IMR-90 (cell line): Measurements from ENCODE around the gene KRTAP9-6. TPM values are rescaled to one million over a fixed set of nuclear protein-coding genes. Genes with fewer than 3 reads are reported as not detected.

ENCODE experiments used
- ATAC-seq: fragments of 200-7000 bp; cut with Tn5 transposase; 2 replicates; pipeline ENCODE4 v1.9.1; 2020; ENCODE audit warnings: low read depth, mild to moderate bottlenecking, moderate library complexity
- BruUV-seq: library from RNA; stranded (reverse); fragments of 400-500 nt; replicated peaks from 2 replicates; lab custom pipeline; 2021; lab: Mats Ljungman, UMichigan
- CTCF ChIA-PET: fragments of 300-600 bp; formaldehyde crosslinking; extraction: SDS; loops from one replicate; lab custom pipeline; 2021; ENCODE audit warnings: antibody characterized with exemption; lab: Yijun Ruan, JAX
- POLR2A ChIA-PET: fragments of 300-600 bp; sonication (Branson Sonifier 250); formaldehyde crosslinking; loops from one replicate; lab custom pipeline; 2022; ENCODE audit warnings: antibody characterized with exemption; ENCODE audit not compliant: unreplicated experiment; lab: Charles Lee
- DNase-seq: peaks from one replicate; pipeline ENCODE4 v3.0.0; 2013
- H2AFZ ChIP-seq: replicated peaks from 2 replicates; pipeline ENCODE3; 2013; ENCODE audit warnings: low read length, mild to moderate bottlenecking; ENCODE audit not compliant: poor library complexity
- H2AK5ac ChIP-seq: 2 replicates; pipeline ENCODE4 v1.6.1; 2013; ENCODE audit warnings: low read depth, low read length, inconsistent platforms
- H2AK9ac ChIP-seq: replicated peaks from 2 replicates; pipeline ENCODE3; 2013; ENCODE audit warnings: mild to moderate bottlenecking, low read depth, low read length, moderate library complexity; ENCODE audit not compliant: poor library complexity
- H2BK120ac ChIP-seq: 2 replicates; pipeline ENCODE4 v1.6.1; 2013; ENCODE audit warnings: low read depth, low read length, inconsistent platforms
- H2BK15ac ChIP-seq: 3 replicates; pipeline ENCODE4 v1.6.1; 2013; ENCODE audit warnings: low read depth, low read length, inconsistent platforms
- H2BK20ac ChIP-seq: 2 replicates; pipeline ENCODE4 v1.6.1; 2013; ENCODE audit warnings: low read depth, mild to moderate bottlenecking, inconsistent platforms, low read length, moderate library complexity
- H2BK5ac ChIP-seq: 2 replicates; pipeline ENCODE4 v1.6.1; 2013; ENCODE audit warnings: mild to moderate bottlenecking, low read depth, low read length, inconsistent platforms; ENCODE audit not compliant: poor library complexity, severe bottlenecking
- H3K14ac ChIP-seq: replicated peaks from 2 replicates; pipeline ENCODE4 v1.6.1; 2013; ENCODE audit warnings: low read depth, low read length, inconsistent platforms
- H3K18ac ChIP-seq: 2 replicates; pipeline ENCODE4 v1.6.1; 2013; ENCODE audit warnings: low read depth, low read length, control low read depth
- H3K23ac ChIP-seq: 2 replicates; pipeline ENCODE4 v1.6.1; 2013; ENCODE audit warnings: low read depth, low read length, inconsistent platforms
- H3K27ac ChIP-seq: 2 replicates; pipeline ENCODE4 v1.5.1; 2013; ENCODE audit warnings: mild to moderate bottlenecking, control low read depth, low read length; ENCODE audit not compliant: insufficient read depth
- H3K27me3 ChIP-seq: 2 replicates; pipeline ENCODE4 v1.6.1; 2013; ENCODE audit warnings: low read length; ENCODE audit not compliant: control insufficient read depth, insufficient read depth
- H3K36me3 ChIP-seq: 2 replicates; pipeline ENCODE4 v1.6.1; 2013; ENCODE audit warnings: low read length, mixed read lengths; ENCODE audit not compliant: control insufficient read depth, insufficient read depth
- H3K4ac ChIP-seq: 2 replicates; pipeline ENCODE4 v1.6.1; 2013; ENCODE audit warnings: low read depth, low read length, inconsistent platforms
- H3K4me1 ChIP-seq: 2 replicates; pipeline ENCODE4 v1.6.1; 2013; ENCODE audit warnings: low read length, mixed read lengths; ENCODE audit not compliant: control insufficient read depth, insufficient read depth
- H3K4me2 ChIP-seq: 2 replicates; pipeline ENCODE4 v1.6.1; 2013; ENCODE audit warnings: low read depth, mild to moderate bottlenecking, control low read depth, low read length, moderate library complexity
- H3K4me3 ChIP-seq: 2 replicates; pipeline ENCODE4 v1.5.1; 2013; ENCODE audit warnings: low read depth, mild to moderate bottlenecking, control low read depth, low read length, moderate library complexity; ENCODE audit not compliant: insufficient read depth
- H3K56ac ChIP-seq: 2 replicates; pipeline ENCODE4 v1.6.1; 2013; ENCODE audit warnings: low read length, inconsistent platforms; ENCODE audit not compliant: insufficient read depth; ENCODE audit errors: extremely low read depth
- H3K79me1 ChIP-seq, 2 experiments: 2 replicates each; pipeline ENCODE4 v1.6.1; 2013; ENCODE audit warnings: low read length in 2 of 2, inconsistent platforms in 1 of 2, low read depth in 1 of 2
- H3K9ac ChIP-seq: 2 replicates; pipeline ENCODE4 v1.6.1; 2013; ENCODE audit warnings: low read depth, low read length, control low read depth
- H3K9me1 ChIP-seq: 2 replicates; pipeline ENCODE4 v1.6.1; 2013; ENCODE audit warnings: low read length, inconsistent platforms; ENCODE audit not compliant: insufficient read depth
- H3K9me3 ChIP-seq: 2 replicates; pipeline ENCODE4 v1.6.1; 2013; ENCODE audit warnings: low read length; ENCODE audit not compliant: control insufficient read depth, insufficient read depth
- H4K20me1 ChIP-seq: 2 replicates; pipeline ENCODE4 v1.6.1; 2013; ENCODE audit warnings: low read length, inconsistent platforms; ENCODE audit not compliant: insufficient read depth
- H4K5ac ChIP-seq: 2 replicates; pipeline ENCODE4 v1.6.1; 2013; ENCODE audit warnings: mild to moderate bottlenecking, low read depth, low read length, control low read depth
- H4K8ac ChIP-seq, 2 experiments: 2 replicates each; pipeline ENCODE4 v1.6.1; 2013; ENCODE audit warnings: low read depth in 2 of 2, low read length in 2 of 2, control low read depth in 1 of 2, inconsistent platforms in 1 of 2
- H4K91ac ChIP-seq: 2 replicates; pipeline ENCODE4 v1.6.1; 2013; ENCODE audit warnings: low read depth, low read length, inconsistent platforms; ENCODE audit not compliant: insufficient read depth
- CHD1 ChIP-seq: IDR thresholded peaks from 2 replicates; pipeline ENCODE4 v1.6.1; 2012; ENCODE audit warnings: low read depth, low read length, improper control_type of control experiment
- MAFK ChIP-seq: IDR thresholded peaks from 2 replicates; pipeline ENCODE4 v1.6.1; 2012; ENCODE audit warnings: low read depth, low read length, improper control_type of control experiment
- MAZ ChIP-seq: IDR thresholded peaks from 2 replicates; pipeline ENCODE4 v1.6.1; 2012; ENCODE audit warnings: low read depth, mild to moderate bottlenecking, low read length, improper control_type of control experiment, moderate library complexity, borderline replicate concordance
- NFE2L2 ChIP-seq: fragments of 150-350 bp; IDR thresholded peaks from 2 replicates; pipeline ENCODE4 v1.6.1; 2016; ENCODE audit warnings: low read depth, mild to moderate bottlenecking, low read length
- WGBS, 2 experiments: methylation state at CpG; one replicate each; pipeline versions ENCODE4 v1.1.5 to v1.1.7; 2013; ENCODE audit warnings: missing lambda C conversion rate in 2 of 2; ENCODE audit not compliant: insufficient read length in 1 of 2; ENCODE audit errors: extremely low coverage in 2 of 2; 5-methylcytosine and 5-hydroxymethylcytosine counted together
- dilution Hi-C: fragments of 300-500 bp; cut with HindIII; formaldehyde crosslinking; loops from one replicate; pipeline ENCODE4 v1.14.3; 2018; ENCODE audit warnings: low sequenced_read_pairs; ENCODE audit not compliant: unreplicated experiment
- in situ Hi-C: fragments of 300-500 bp; cut with MboI; formaldehyde crosslinking; loops from 3 replicates; pipeline ENCODE4 v1.14.3; 2019; ENCODE audit warnings: low sequenced_read_pairs, inconsistent platforms, mixed read lengths
- intact Hi-C: fragments of 100-400 bp; cut with micrococcal nuclease; formaldehyde crosslinking; loops from 2 replicates; pipeline ENCODE4 v1.10.0; 2022
- polyA plus RNA-seq, 3 experiments: library from polyadenylated mRNA; depleted of rRNA; stranded (reverse); fragments of >200 nt; gene quantifications; 2 replicates each; pipeline ENCODE4 v1.2.3, GENCODE V29; 2012; ENCODE audit warnings: low replicate concordance in 1 of 3
- total RNA-seq: library from RNA; depleted of rRNA; stranded (reverse); fragments of >200 nt; gene quantifications from 2 replicates; pipeline ENCODE4 v1.2.3, GENCODE V29; 2012
- TF ChIP-seq, protein P1 (sequence below): conservative IDR thresholded peaks from 2 replicates; pipeline ENCODE4 v1.5.1; 2012; ENCODE audit warnings: mild to moderate bottlenecking, low read depth, low read length, improper control_type of control experiment
- TF ChIP-seq, protein P2 (sequence below): fragments of 150-350 bp; IDR thresholded peaks from 2 replicates; pipeline ENCODE4 v1.6.1; 2016; ENCODE audit warnings: low read depth, mild to moderate bottlenecking, low read length, moderate library complexity, borderline replicate concordance

KRTAP9-6 gene
- total and polyA plus RNA-seq, 2 of the 4 experiments (the other 2 are of a cell fraction) = not detected

DNA sequence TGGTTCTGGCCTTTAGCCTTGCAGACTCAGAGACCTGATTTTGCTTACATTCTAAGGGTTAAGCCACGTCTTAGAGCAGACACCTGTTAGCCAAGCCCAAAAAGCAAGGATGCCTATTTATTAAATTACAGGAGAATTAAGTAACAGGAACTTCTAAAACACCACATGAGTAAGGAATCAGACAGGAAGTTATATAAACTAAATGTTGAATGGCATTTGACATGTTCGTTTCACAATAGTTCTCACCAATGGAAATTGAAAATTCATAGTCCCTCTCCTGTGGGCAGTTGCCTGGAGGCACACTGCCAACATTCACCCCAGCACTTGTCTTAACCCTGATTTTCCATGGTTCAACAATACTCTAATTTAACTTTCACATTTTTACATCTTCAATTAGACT is 19.4 kb downstream of the KRTAP9-6 start:
- POLR2A ChIA-PET = no interaction called here
- Histone ChIP-seq H4K8ac (peak overlapping the region; percentile 17 to 31; a peak in 2 of 4 replicates), H3K23ac (no peak overlapping the region), H4K20me1 (no peaks in the 10 kb centered on the region), H3K18ac (peak overlapping the region; percentile 61; the same call in 1 of the 2 replicates), H3K27ac (no peak overlapping the region), H3K56ac (no peak overlapping the region), H2BK120ac (peak overlapping the region; percentile 78), H2AFZ (no peak overlapping the region), H2BK5ac (peak overlapping the region; percentile 71), H4K91ac (peak overlapping the region; percentile 50), H3K9me1 (peaks cover 7% of the 10 kb centered on the region), H3K36me3 (no peaks in the 10 kb centered on the region), H3K4me3 (no peak overlapping the region), H3K4me2 (peak overlapping the region; percentile 57; the same call in 1 of the 2 replicates), H3K79me1 (no peaks in the 10 kb centered on the region), H3K4me1 (peaks cover 4% of the 10 kb centered on the region; the same call in 1 of the 2 replicates), H2BK20ac (peak overlapping the region; percentile 78; the same call in 1 of the 2 replicates), H3K4ac (peak overlapping the region; percentile 66; the same call in 1 of the 2 replicates), H3K9ac (no peak overlapping the region), H2AK9ac (no peak overlapping the region), H3K14ac (peak overlapping the region; percentile 38), H3K9me3 (no peaks in the 10 kb centered on the region), H2AK5ac (no peak overlapping the region), H3K27me3 (no peaks in the 10 kb centered on the region), H4K5ac (no peak overlapping the region), H2BK15ac (peak overlapping the region; percentile 22; the same call in 2 of the 3 replicates)
- no peak for DNase-seq
- no CpG with 5 or more reads among the region's 2 CpGs for WGBS, 2 experiments
- BruUV-seq = no TSS peak
- TF ChIP-seq, protein P1, sequence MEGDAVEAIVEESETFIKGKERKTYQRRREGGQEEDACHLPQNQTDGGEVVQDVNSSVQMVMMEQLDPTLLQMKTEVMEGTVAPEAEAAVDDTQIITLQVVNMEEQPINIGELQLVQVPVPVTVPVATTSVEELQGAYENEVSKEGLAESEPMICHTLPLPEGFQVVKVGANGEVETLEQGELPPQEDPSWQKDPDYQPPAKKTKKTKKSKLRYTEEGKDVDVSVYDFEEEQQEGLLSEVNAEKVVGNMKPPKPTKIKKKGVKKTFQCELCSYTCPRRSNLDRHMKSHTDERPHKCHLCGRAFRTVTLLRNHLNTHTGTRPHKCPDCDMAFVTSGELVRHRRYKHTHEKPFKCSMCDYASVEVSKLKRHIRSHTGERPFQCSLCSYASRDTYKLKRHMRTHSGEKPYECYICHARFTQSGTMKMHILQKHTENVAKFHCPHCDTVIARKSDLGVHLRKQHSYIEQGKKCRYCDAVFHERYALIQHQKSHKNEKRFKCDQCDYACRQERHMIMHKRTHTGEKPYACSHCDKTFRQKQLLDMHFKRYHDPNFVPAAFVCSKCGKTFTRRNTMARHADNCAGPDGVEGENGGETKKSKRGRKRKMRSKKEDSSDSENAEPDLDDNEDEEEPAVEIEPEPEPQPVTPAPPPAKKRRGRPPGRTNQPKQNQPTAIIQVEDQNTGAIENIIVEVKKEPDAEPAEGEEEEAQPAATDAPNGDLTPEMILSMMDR = no peak
- no peak for TF ChIP-seq NFE2L2
- TF ChIP-seq MAZ = no peak
- no peak for TF ChIP-seq MAFK
- TF ChIP-seq CHD1 = no peak
- TF ChIP-seq, protein P2, sequence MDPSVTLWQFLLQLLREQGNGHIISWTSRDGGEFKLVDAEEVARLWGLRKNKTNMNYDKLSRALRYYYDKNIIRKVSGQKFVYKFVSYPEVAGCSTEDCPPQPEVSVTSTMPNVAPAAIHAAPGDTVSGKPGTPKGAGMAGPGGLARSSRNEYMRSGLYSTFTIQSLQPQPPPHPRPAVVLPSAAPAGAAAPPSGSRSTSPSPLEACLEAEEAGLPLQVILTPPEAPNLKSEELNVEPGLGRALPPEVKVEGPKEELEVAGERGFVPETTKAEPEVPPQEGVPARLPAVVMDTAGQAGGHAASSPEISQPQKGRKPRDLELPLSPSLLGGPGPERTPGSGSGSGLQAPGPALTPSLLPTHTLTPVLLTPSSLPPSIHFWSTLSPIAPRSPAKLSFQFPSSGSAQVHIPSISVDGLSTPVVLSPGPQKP = no peak
- CTCF ChIA-PET = no interaction called here
- ATAC-seq = no peak
- in situ Hi-C loops = no loop called here
- dilution Hi-C loops = no loop called here
- intact Hi-C loops = no loop called here
